Measurements from ENCODE around the gene CYP3A5.

GRCh38 chr7:99677013-99677647 is 2.7 kb downstream of the CYP3A5 start:
- TF ChIP-seq CTCF (IDR thresholded peaks at IDR 0.05; ENCODE audit: insufficient read depth, low read depth, low read length) (no peak), EZH2 (IDR thresholded peaks at IDR 0.05; ENCODE audit: insufficient read depth, low read length) (no peak)
